ENCODE measurements around the gene CMTR1. TPM values are rescaled to one million over a fixed set of nuclear protein-coding genes. Genes with fewer than 3 reads are reported as not detected.
A peak's percentile ranks its signal among the peaks of the same experiment; 100 is the strongest.
"Not testable (repeated sequence)": the region's sequence is repeated elsewhere in the genome, so short reads cannot be mapped to it uniquely, and the experiment has no call there.

The CMTR1 gene
- total RNA-seq, 1 donor from 2014 or later: 33.6 TPM

GRCh38 chr6:37433657-37434271 is 743 bp downstream of the CMTR1 start:
- no peak for DNase-seq (ENCODE audit: low spot score)

GRCh38 chr6:37435373-37435772 is 2.4 kb downstream of the CMTR1 start:
- DNase-seq (ENCODE audit: low spot score): no peak

GRCh38 chr6:37435816-37436215 is 2.8 kb downstream of the CMTR1 start:
- DNase-seq (ENCODE audit: low spot score): no peak

- DNase-seq (ENCODE audit: low spot score): no peak
These were observed 5.9 kb downstream of the CMTR1 start for GRCh38 chr6:37438930-37439329.

- DNase-seq (ENCODE audit: low spot score): no peak
These were observed 8.6 kb downstream of the CMTR1 start for GRCh38 chr6:37441651-37442050.

GRCh38 chr6:37442416-37443215 is 9.6 kb downstream of the CMTR1 start:
- DNase-seq (ENCODE audit: low spot score): no peak

- not testable (repeated sequence) for DNase-seq (ENCODE audit: low spot score)
These were observed 10.2 kb downstream of the CMTR1 start for GRCh38 chr6:37443216-37443542.

- no peak for DNase-seq (ENCODE audit: low spot score)
These were observed 17.0 kb downstream of the CMTR1 start for GRCh38 chr6:37449984-37450383.

- no peak for DNase-seq (ENCODE audit: low spot score)
These were observed 18.6 kb downstream of the CMTR1 start for GRCh38 chr6:37451441-37452193.

GRCh38 chr6:37452522-37452921 is 19.5 kb downstream of the CMTR1 start:
- DNase-seq (ENCODE audit: low spot score): no peak

- DNase-seq (ENCODE audit: low spot score): no peak
These were observed 21.6 kb downstream of the CMTR1 start for GRCh38 chr6:37454420-37455140.

GRCh38 chr6:37456126-37456525 is 23.1 kb downstream of the CMTR1 start:
- no peak for DNase-seq (ENCODE audit: low spot score)

- no peak for DNase-seq (ENCODE audit: low spot score)
These were observed 24.0 kb downstream of the CMTR1 start for GRCh38 chr6:37456816-37457560.

- no peak for DNase-seq (ENCODE audit: low spot score)
These were observed 27.2 kb downstream of the CMTR1 start for GRCh38 chr6:37459981-37460800.

- no peak for DNase-seq (ENCODE audit: low spot score)
These were observed 27.8 kb downstream of the CMTR1 start for GRCh38 chr6:37460805-37461204.

GRCh38 chr6:37463110-37463509 is 30.1 kb downstream of the CMTR1 start:
- no peak for DNase-seq (ENCODE audit: low spot score)

GRCh38 chr6:37467718-37468117 is 34.7 kb downstream of the CMTR1 start:
- no peak for DNase-seq (ENCODE audit: low spot score)

GRCh38 chr6:37473364-37474095 is 40.5 kb downstream of the CMTR1 start:
- peak; percentile 70 for DNase-seq (ENCODE audit: low spot score)

GRCh38 chr6:37474316-37474715 is 41.3 kb downstream of the CMTR1 start:
- no peak for DNase-seq (ENCODE audit: low spot score)

- DNase-seq (ENCODE audit: low spot score): no peak
These were observed 44.2 kb downstream of the CMTR1 start for GRCh38 chr6:37477191-37477590.
